Measurements from ENCODE around the gene IFNLR1.

Gene IFNLR1

DNA sequence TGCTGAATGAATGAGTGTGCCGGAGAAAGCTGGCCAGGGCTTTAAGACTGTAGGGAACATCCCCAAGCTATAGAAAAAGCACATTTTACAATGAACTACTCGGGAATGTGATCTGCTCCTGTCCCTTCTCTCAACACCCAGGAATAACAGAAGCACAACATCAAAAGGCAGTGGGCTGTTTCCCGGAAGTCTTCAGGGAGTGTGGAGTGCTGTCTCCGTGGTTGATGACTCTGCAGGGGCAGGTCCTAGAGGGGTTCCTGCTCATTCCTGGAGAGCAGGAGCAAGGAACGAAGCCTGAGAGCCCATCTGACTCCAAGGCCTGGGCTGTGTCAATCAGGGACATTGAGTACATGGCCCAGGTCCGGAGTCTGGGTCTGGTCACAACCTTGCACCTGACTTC is 39.3 kb downstream of the IFNLR1 start:
- TF ChIP-seq, protein P1, sequence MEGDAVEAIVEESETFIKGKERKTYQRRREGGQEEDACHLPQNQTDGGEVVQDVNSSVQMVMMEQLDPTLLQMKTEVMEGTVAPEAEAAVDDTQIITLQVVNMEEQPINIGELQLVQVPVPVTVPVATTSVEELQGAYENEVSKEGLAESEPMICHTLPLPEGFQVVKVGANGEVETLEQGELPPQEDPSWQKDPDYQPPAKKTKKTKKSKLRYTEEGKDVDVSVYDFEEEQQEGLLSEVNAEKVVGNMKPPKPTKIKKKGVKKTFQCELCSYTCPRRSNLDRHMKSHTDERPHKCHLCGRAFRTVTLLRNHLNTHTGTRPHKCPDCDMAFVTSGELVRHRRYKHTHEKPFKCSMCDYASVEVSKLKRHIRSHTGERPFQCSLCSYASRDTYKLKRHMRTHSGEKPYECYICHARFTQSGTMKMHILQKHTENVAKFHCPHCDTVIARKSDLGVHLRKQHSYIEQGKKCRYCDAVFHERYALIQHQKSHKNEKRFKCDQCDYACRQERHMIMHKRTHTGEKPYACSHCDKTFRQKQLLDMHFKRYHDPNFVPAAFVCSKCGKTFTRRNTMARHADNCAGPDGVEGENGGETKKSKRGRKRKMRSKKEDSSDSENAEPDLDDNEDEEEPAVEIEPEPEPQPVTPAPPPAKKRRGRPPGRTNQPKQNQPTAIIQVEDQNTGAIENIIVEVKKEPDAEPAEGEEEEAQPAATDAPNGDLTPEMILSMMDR (IDR thresholded peaks at IDR 0.05; ENCODE audit: control insufficient read depth, insufficient read depth, low read depth, low read length, missing control alignments): no peak
- no peak for DNase-seq (ENCODE audit: low read depth)
- no peak overlapping the region for H3K4me3 ChIP-seq (ENCODE audit: control insufficient read depth, low read depth, low read length)

DNA sequence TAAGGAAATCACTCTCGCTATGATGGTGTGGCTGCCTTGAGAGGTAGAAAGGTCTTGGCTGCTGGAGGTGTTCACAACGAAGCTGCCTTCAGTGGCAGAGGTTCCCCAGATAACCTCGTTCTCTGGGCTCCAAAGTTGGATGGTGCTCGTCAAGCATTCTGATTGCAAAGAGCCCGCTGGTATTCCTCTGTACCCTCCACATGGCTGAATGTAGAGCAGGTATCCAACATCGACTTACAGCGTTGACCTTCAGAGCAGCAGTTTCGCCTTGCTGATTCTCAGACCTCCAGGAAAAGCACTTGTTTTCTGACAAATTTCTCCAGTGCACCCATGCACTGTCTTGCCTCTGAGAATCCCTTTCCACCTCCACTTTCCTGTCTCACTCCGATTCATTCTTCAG is 39.9 kb downstream of the IFNLR1 start:
- TF ChIP-seq, protein P1 (IDR thresholded peaks at IDR 0.05; ENCODE audit: control insufficient read depth, insufficient read depth, low read depth, low read length, missing control alignments): no peak
- H3K4me3 ChIP-seq (ENCODE audit: control insufficient read depth, low read depth, low read length): no peak overlapping the region
- no peak for DNase-seq (ENCODE audit: low read depth)

DNA sequence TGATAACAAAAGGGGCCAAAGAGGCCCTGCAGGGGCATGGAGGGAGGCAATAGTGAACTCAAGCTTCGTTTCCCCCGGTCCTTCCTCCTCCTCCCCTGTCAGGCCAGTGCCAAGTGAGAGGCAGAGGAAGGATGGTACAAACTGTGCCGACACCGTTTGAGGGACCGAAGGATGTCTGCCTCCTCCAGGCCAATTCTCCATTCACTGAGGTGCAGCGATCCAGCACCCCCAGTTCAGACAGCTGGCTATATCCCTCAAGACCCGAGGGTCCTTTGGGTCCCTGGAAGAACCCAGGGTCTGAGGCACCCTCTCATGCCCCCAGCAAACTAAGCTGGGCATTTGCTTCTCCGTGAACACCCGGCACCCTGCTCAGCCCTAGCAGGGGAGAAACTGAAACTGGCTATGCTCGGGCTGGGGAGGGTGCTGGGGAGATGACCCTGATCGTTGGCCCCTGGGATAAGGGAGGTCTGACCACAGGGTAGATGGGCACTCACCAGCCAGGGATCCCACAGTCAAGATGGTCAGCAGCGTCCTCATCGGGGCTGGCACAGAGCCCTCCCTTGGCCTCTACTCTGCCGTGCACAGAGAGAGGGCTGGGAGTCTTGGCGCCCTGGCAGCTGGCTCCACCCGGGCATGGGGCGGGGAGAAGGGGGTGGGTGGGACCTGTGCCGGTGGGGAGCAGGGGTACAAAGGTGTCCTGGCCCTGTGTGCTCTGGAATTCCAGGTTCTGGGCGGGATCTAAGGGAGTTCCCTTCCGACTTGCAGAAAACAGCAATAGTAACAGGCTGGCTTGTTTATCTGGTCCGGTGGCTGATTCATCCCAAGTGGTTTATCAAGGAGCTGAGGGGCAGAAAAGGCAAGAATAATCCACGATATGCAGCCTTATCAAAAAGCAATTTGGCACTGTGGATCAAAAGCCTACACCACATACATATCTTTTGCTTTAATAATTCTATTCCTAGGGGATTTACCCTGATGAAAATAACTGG is 44.2 kb downstream of the IFNLR1 start, which contains the start of gene IL22RA1:
IL22RA1 (minus strand) TSS at position 595 of the 989 bp plus-strand sequence; CDS start at position 537, 58 bp downstream.
- TF ChIP-seq, protein P1 (IDR thresholded peaks at IDR 0.05; ENCODE audit: control insufficient read depth, insufficient read depth, low read depth, low read length, missing control alignments): no peak
- H3K4me3 ChIP-seq (ENCODE audit: control insufficient read depth, low read depth, low read length): peak within 1 kb of the TSS; percentile 40
- no peak for DNase-seq (ENCODE audit: low read depth)

DNA sequence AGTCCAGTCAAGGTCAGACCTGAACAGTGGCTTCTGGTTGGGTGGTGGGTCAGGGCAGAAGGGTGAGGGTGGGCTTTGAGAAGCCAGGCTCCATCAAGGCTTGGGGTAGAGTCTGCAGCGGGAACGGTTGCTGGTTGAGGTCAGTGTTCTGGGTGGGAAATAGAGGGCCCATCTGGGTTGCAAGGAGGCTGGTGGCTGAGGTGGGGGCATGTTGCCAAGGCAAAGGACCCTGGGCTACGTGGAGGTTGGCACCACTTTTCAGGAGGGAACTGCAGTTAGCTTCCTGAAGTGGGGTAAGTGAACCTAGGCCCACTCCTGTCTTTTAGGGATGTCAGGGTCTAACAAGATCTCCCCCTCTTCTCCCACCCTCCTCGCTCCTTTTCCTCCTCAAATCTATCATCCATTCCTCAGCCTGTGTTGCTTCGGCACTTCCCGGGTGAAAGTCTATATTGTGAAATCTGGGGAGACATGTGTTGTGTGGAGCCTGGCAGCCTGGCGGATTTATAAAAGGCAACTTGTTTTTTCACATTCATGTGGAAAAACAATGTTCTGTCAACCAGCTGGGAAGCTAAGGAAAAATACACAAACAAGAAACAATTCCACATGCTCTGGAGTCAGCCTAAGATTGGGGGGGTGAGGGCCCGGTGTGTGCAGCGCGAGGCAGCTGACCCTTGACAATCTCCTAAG is 45.6 kb downstream of the IFNLR1 start:
- no peak overlapping the region for H3K4me3 ChIP-seq (ENCODE audit: control insufficient read depth, low read depth, low read length)
- TF ChIP-seq, protein P1 (IDR thresholded peaks at IDR 0.05; ENCODE audit: control insufficient read depth, insufficient read depth, low read depth, low read length, missing control alignments): no peak
- DNase-seq (ENCODE audit: low read depth): no peak

DNA sequence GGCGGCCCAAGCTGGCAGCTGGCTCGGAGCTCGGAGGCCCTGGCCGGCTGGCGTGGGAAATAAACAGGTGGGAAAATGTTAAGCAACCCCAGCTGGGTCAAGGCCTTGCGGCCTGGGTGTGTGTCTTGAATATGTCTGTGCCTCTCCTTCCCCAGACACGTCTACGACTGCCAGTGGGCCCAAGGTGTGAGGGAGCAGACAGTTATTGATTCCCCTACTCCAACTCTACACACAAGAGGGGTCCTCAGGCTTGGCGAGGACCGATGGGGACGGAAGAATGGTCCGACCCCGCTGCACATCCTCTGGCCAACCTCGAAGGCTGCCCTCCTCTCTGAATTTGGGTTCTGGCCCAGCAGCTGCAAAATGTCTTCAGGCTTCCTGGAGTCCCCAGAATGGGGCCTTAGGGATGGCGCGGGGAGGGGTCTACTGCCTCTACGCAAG is 46.3 kb downstream of the IFNLR1 start:
- TF ChIP-seq, protein P1 (IDR thresholded peaks at IDR 0.05; ENCODE audit: control insufficient read depth, insufficient read depth, low read depth, low read length, missing control alignments): no peak
- DNase-seq (ENCODE audit: low read depth): no peak
- no peak overlapping the region for H3K4me3 ChIP-seq (ENCODE audit: control insufficient read depth, low read depth, low read length)

DNA sequence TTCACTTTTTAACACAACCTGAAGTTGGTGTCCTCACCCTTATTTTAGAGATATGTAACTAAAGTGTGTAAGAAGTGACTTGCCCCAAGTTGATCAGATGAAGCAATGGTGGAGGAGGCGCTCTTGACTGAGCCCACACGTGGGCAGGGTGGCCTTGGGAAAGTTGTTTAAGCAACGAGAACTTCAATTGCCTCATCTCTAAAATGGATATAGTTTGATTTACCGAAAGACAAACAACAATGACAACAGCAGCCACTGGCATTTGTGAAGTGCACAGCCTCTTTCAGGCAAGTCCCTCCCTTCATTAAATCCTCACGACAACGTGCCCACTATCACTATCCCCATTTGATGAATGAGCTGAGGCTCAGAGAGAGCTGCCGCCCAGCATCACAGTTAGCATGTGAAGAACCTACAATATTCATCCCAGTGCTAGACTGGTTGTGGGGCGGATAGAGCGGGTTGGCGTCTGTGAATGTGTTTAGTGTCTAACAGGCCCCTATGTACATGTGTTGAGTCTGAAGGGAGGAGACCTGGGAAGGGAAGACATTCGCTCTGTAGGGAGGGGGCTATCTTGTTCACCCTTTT is 47.2 kb downstream of the IFNLR1 start:
- no peak for DNase-seq (ENCODE audit: low read depth)
- TF ChIP-seq, protein P1 (IDR thresholded peaks at IDR 0.05; ENCODE audit: control insufficient read depth, insufficient read depth, low read depth, low read length, missing control alignments): no peak
- no peak overlapping the region for H3K4me3 ChIP-seq (ENCODE audit: control insufficient read depth, low read depth, low read length)

Data from AG09309 (cell line).